ENCODE results near the gene AQR. TPM values are rescaled to one million over a fixed set of nuclear protein-coding genes. Genes with fewer than 3 reads are reported as not detected.

The AQR gene
- total and polyA plus RNA-seq, 8 donors: 26.1 to 49.0 (median 43.2) TPM

- H3K27ac ChIP-seq: no peak overlapping the region
- DNase-seq: no peak
- intact Hi-C loops (cut with DNase I): no loop called here
- TF ChIP-seq CTCF (IDR thresholded peaks at IDR 0.05): no peak
- H3K4me1 ChIP-seq: peaks cover 0 to 4% of the 10 kb centered on the region in 2 donors
- H3K4me3 ChIP-seq: no peak overlapping the region
- ATAC-seq: no peak
- H3K9me3 ChIP-seq: no peaks in the 10 kb centered on the region
- no peaks in the 10 kb centered on the region for H3K27me3 ChIP-seq
- H3K36me3 ChIP-seq: peaks cover 0 to 6% of the 10 kb centered on the region in 2 donors
Measured at GRCh38 chr15:34850121-34850520, 119.4 kb downstream of the AQR start.

- Histone ChIP-seq H3K27me3 (no peaks in the 10 kb centered on the region), H3K9me3 (no peaks in the 10 kb centered on the region), H3K36me3 (peaks cover 0 to 2% of the 10 kb centered on the region in 2 donors), H3K4me3 (no peak overlapping the region), H3K27ac (no peak overlapping the region), H3K4me1 (peaks cover 0 to 4% of the 10 kb centered on the region in 2 donors)
- ATAC-seq: no peak
- TF ChIP-seq CTCF (IDR thresholded peaks at IDR 0.05): no peak
- intact Hi-C loops (cut with DNase I): no loop called here
- DNase-seq: no peak
Measured at GRCh38 chr15:34849364-34849959, 120.1 kb downstream of the AQR start.

GRCh38 chr15:34847598-34847997 is 121.9 kb downstream of the AQR start:
- Histone ChIP-seq H3K4me1 (no peaks in the 10 kb centered on the region), H3K36me3 (no peaks in the 10 kb centered on the region), H3K9me3 (no peaks in the 10 kb centered on the region), H3K27ac (no peak overlapping the region), H3K27me3 (no peaks in the 10 kb centered on the region), H3K4me3 (no peak overlapping the region)
- ATAC-seq (no peak), DNase-seq (no peak)
- no peak for TF ChIP-seq CTCF (IDR thresholded peaks at IDR 0.05)
- intact Hi-C loops (cut with DNase I): no loop called here

- DNase-seq (no peak), ATAC-seq (no peak)
- Histone ChIP-seq H3K27ac (no peak overlapping the region), H3K4me3 (no peak overlapping the region), H3K36me3 (no peaks in the 10 kb centered on the region), H3K4me1 (no peaks in the 10 kb centered on the region), H3K9me3 (no peaks in the 10 kb centered on the region), H3K27me3 (no peaks in the 10 kb centered on the region)
- intact Hi-C loops (cut with DNase I): no loop called here
- no peak for TF ChIP-seq CTCF (IDR thresholded peaks at IDR 0.05)
Measured at GRCh38 chr15:34841262-34841725, 128.2 kb downstream of the AQR start.

- DNase-seq (no peak), ATAC-seq (no peak)
- H3K4me1 ChIP-seq: no peaks in the 10 kb centered on the region
- H3K27ac ChIP-seq: no peak overlapping the region
- no peak overlapping the region for H3K4me3 ChIP-seq
- H3K36me3 ChIP-seq: no peaks in the 10 kb centered on the region
- peaks cover 0 to 7% of the 10 kb centered on the region in 2 donors for H3K9me3 ChIP-seq
- no peak for TF ChIP-seq CTCF (IDR thresholded peaks at IDR 0.05)
- intact Hi-C loops (cut with DNase I): no loop called here
- H3K27me3 ChIP-seq: no peaks in the 10 kb centered on the region
Measured at GRCh38 chr15:34838282-34838681, 131.3 kb downstream of the AQR start.

Data from left lung (tissue), 10 donors.